Superior temporal gyrus (tissue), 1 donor: ENCODE measurements around the gene OR6C74.

Source experiments
- DNase-seq: peaks from one replicate; pipeline ENCODE4 v3.0.0-alpha.2; 2016; ENCODE audit errors: extremely low spot score

The OR6C74 gene

GRCh38 chr12:55244309-55244708 lies at the start of gene OR6C74:
Gene OR6C74 (plus strand): TSS chr12:55244609. CDS start chr12:55247288, 2,679 bp downstream.
- no peak for DNase-seq

- DNase-seq = no peak
Observed at GRCh38 chr12:55220725-55221124, 23.7 kb upstream of the OR6C74 start, which contains the start of gene OR10A7. Gene OR10A7 (plus strand): TSS chr12:55221025. CDS start chr12:55221025, 0 bp downstream.

GRCh38 chr12:55226523-55226922 lies 17.9 kb upstream of the OR6C74 start:
- DNase-seq = no peak

- no peak for DNase-seq
Observed at GRCh38 chr12:55227643-55228042, 16.8 kb upstream of the OR6C74 start.

- DNase-seq = no peak
Observed at GRCh38 chr12:55246159-55246558, 1.8 kb downstream of the OR6C74 start.

- DNase-seq = no peak
Observed at GRCh38 chr12:55250944-55251343, 6.5 kb downstream of the OR6C74 start.

- no peak for DNase-seq
Observed at GRCh38 chr12:55253281-55253680, 8.9 kb downstream of the OR6C74 start.

- DNase-seq = no peak
Observed at GRCh38 chr12:55256831-55257230, 12.4 kb downstream of the OR6C74 start.

- DNase-seq = no peak
Observed at GRCh38 chr12:55258303-55258702, 13.9 kb downstream of the OR6C74 start.

- DNase-seq = peak; percentile 30
Observed at GRCh38 chr12:55280991-55281390, 36.6 kb downstream of the OR6C74 start.

GRCh38 chr12:55289999-55290398 lies 45.6 kb downstream of the OR6C74 start:
- DNase-seq = no peak
